Panc1 (cell line): ENCODE results near the gene CACFD1. TPM values are rescaled to one million over a fixed set of nuclear protein-coding genes. Genes with fewer than 3 reads are reported as not detected.

Source experiments
- ATAC-seq: fragments of 200-7000 bp; cut with Tn5 transposase; 2 replicates; pipeline ENCODE4 v1.9.1; 2020; ENCODE audit warnings: mild to moderate bottlenecking, moderate library complexity
- BruUV-seq: library from RNA; stranded (reverse); fragments of 400-500 nt; replicated peaks from 2 replicates; lab custom pipeline; 2021; lab: Mats Ljungman, UMichigan
- CTCF ChIA-PET: fragments of 300-600 bp; sonication (Branson Sonifier 250); formaldehyde crosslinking; loops from one replicate; lab custom pipeline; 2022; ENCODE audit warnings: antibody characterized with exemption; lab: Charles Lee
- POLR2A ChIA-PET: fragments of 300-600 bp; sonication (Branson Sonifier 250); formaldehyde crosslinking; loops from one replicate; lab custom pipeline; 2022; ENCODE audit warnings: antibody characterized with exemption; lab: Charles Lee
- DNase-seq: peaks from one replicate; pipeline ENCODE4 v3.0.0-alpha.2; 2010; ENCODE audit warnings: low read depth, low spot score
- H3K27ac ChIP-seq: 2 replicates; pipeline ENCODE4 v1.5.1; 2011; ENCODE audit warnings: mild to moderate bottlenecking, low read length, inconsistent platforms
- H3K27me3 ChIP-seq: fragments of 200-500 bp; sonication (Bioruptor generic); 2 replicates; pipeline ENCODE4 v1.6.0; 2014; ENCODE audit warnings: low read length, inconsistent platforms; ENCODE audit not compliant: control insufficient read depth, insufficient read depth
- H3K36me3 ChIP-seq: fragments of 200-500 bp; sonication (Bioruptor generic); 2 replicates; pipeline ENCODE4 v1.5.1; 2014; ENCODE audit warnings: inconsistent platforms, mild to moderate bottlenecking, low read length, moderate library complexity; ENCODE audit not compliant: control insufficient read depth, insufficient read depth
- H3K4me1 ChIP-seq: 2 replicates; pipeline ENCODE4 v1.5.1; 2011; ENCODE audit warnings: inconsistent platforms, mild to moderate bottlenecking, low read length, moderate library complexity; ENCODE audit not compliant: control insufficient read depth, insufficient read depth
- H3K4me3 ChIP-seq, 2 experiments: 2 replicates each; pipeline ENCODE4 v1.5.1; 2011 to 2012; ENCODE audit warnings: low read depth in 2 of 2, low read length in 2 of 2, mild to moderate bottlenecking in 2 of 2, inconsistent platforms in 1 of 2, moderate library complexity in 1 of 2
- H3K9me3 ChIP-seq: fragments of 200-500 bp; sonication (Bioruptor generic); 2 replicates; pipeline ENCODE4 v1.5.1; 2014; ENCODE audit warnings: low read depth, mild to moderate bottlenecking, inconsistent platforms, low read length, moderate library complexity; ENCODE audit not compliant: control insufficient read depth, insufficient read depth
- CTCF ChIP-seq: fragments of 450-650 bp; IDR thresholded peaks from 2 replicates; pipeline ENCODE4 v1.5.1; 2017; ENCODE audit warnings: mild to moderate bottlenecking
- POLR2AphosphoS5 ChIP-seq: IDR thresholded peaks from 2 replicates; pipeline ENCODE4 v1.6.1; 2012; ENCODE audit warnings: mild to moderate bottlenecking, low read depth, low read length, moderate library complexity
- REST ChIP-seq, 2 experiments: IDR thresholded peaks; 2 replicates each; pipeline ENCODE4 v1.6.1; 2011 to 2012; ENCODE audit warnings: low read depth in 2 of 2, control low read depth in 1 of 2, low read length in 1 of 2, mild to moderate bottlenecking in 1 of 2, moderate library complexity in 1 of 2; ENCODE audit not compliant: insufficient read depth in 1 of 2
- SIN3A ChIP-seq: IDR thresholded peaks from 2 replicates; pipeline ENCODE4 v1.6.1; 2012; ENCODE audit warnings: low read depth, mild to moderate bottlenecking, low read length, moderate library complexity, borderline replicate concordance; ENCODE audit not compliant: insufficient read depth
- TCF7L2 ChIP-seq: IDR thresholded peaks from 2 replicates; pipeline ENCODE4 v1.6.1; 2011; ENCODE audit warnings: mild to moderate bottlenecking, low read depth, low read length, inconsistent platforms
- in situ Hi-C: cut with HindIII; loops from 2 replicates; pipeline ENCODE4 v1.10.0; 2016; ENCODE audit warnings: low sequenced_read_pairs, low pct_unique_long_range_greater_than_20kb
- intact Hi-C: fragments of 100-400 bp; cut with micrococcal nuclease; formaldehyde crosslinking; loops from one replicate; pipeline ENCODE4 v1.10.0; 2022; ENCODE audit not compliant: unreplicated experiment
- total RNA-seq: library from RNA; stranded (reverse); gene quantifications from one replicate; pipeline ENCODE4 v1.2.1, GENCODE V29; 2021; ENCODE audit not compliant: unreplicated experiment

CACFD1 gene
- total RNA-seq, 1 experiment from 2014 or later = 13.9 TPM

- ATAC-seq (no peak), DNase-seq (no peak)
- ChIA-PET CTCF (no interaction called here), POLR2A (no interaction called here)
- H3K27ac ChIP-seq = no peak overlapping the region
- peaks cover 5% of the 10 kb centered on the region for H3K4me1 ChIP-seq
- intact Hi-C loops (no loop called here), in situ Hi-C loops (no loop called here)
- TF ChIP-seq REST (IDR thresholded peaks at IDR 0.05; ENCODE audit: insufficient read depth in 1 of 2, low read depth in 2 of 2, low read length in 1 of 2) (no peak), POLR2AphosphoS5 (no peak), CTCF (no peak), SIN3A (no peak), TCF7L2 (no peak)
- no peaks in the 10 kb centered on the region for H3K9me3 ChIP-seq
- no peaks in the 10 kb centered on the region; the same call in 1 of the 2 replicates for H3K36me3 ChIP-seq
- no peak overlapping the region for H3K4me3 ChIP-seq
- no TSS peak for BruUV-seq
- H3K27me3 ChIP-seq = no peaks in the 10 kb centered on the region
These were observed 15.1 kb downstream of the CACFD1 start for GRCh38 chr9:133474853-133475252.

GRCh38 chr9:133475292-133476012 is 15.7 kb downstream of the CACFD1 start:
- no peaks in the 10 kb centered on the region for H3K9me3 ChIP-seq
- BruUV-seq = no TSS peak
- no peak overlapping the region for H3K4me3 ChIP-seq
- TF ChIP-seq CTCF (no peak), POLR2AphosphoS5 (no peak), TCF7L2 (no peak), SIN3A (no peak), REST (IDR thresholded peaks at IDR 0.05; ENCODE audit: insufficient read depth in 1 of 2, low read depth in 2 of 2, low read length in 1 of 2) (no peak)
- no peak for DNase-seq
- H3K27me3 ChIP-seq = no peaks in the 10 kb centered on the region
- intact Hi-C loops = no loop called here
- peaks cover 5% of the 10 kb centered on the region for H3K4me1 ChIP-seq
- ChIA-PET POLR2A (no interaction called here), CTCF (no interaction called here)
- in situ Hi-C loops = no loop called here
- no peak overlapping the region for H3K27ac ChIP-seq
- no peaks in the 10 kb centered on the region; the same call in 1 of the 2 replicates for H3K36me3 ChIP-seq
- ATAC-seq = no peak
